HG03565 (cell line): Measurements from ENCODE around the gene OARD1.
"Not testable (repeated sequence)": the region's sequence is repeated elsewhere in the genome, so short reads cannot be mapped to it uniquely, and the experiment has no call there.

Source experiments
- ATAC-seq: cut with Tn5 transposase; IDR thresholded peaks from one replicate; pipeline ENCODE4 v1.9.1; 2021; ENCODE audit warnings: mild to moderate bottlenecking, moderate library complexity; ENCODE audit not compliant: unreplicated experiment

OARD1 gene

DNA sequence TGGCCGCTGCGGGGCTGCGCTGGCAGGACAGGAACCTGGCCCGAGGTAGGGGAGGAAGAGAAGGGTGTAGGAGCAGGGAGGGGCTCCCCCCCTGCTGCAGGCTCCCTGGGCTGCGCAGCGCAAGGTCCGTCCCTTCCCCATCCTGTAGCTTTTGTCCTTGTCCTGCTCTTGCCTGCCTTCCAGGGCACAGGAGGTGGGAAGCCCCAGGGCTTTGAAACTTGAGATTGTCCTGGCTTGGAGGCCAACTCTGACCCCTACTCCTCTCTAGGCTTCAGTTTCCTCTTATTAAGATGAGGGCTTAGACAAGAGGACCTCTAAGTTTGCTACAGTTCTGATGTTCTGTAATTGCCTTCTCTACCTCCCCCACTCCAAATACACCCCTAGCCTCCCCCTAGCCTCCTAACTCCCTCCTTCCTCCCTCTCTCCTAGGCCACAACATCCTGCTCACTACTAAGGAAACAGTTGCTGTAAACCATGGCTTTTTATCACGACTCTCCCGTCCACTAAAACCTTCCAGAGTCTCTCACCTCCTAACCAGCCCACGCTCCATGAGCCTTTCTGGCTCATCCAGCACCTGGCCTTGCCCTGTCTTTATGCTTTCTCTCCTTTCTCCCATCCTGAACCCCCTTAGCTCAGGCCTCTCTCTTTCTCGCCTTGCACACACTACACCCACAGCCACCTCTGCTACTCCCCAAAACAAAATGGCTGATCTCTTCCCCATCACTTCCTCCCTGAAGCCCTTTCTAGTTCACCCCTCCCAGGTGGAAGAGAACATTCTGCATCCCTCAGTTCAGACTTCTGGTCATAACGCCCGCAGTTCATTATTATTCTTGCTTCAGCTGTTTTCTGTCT, 43.4 kb downstream of the OARD1 start:
- peak; percentile 19 for ATAC-seq

DNA sequence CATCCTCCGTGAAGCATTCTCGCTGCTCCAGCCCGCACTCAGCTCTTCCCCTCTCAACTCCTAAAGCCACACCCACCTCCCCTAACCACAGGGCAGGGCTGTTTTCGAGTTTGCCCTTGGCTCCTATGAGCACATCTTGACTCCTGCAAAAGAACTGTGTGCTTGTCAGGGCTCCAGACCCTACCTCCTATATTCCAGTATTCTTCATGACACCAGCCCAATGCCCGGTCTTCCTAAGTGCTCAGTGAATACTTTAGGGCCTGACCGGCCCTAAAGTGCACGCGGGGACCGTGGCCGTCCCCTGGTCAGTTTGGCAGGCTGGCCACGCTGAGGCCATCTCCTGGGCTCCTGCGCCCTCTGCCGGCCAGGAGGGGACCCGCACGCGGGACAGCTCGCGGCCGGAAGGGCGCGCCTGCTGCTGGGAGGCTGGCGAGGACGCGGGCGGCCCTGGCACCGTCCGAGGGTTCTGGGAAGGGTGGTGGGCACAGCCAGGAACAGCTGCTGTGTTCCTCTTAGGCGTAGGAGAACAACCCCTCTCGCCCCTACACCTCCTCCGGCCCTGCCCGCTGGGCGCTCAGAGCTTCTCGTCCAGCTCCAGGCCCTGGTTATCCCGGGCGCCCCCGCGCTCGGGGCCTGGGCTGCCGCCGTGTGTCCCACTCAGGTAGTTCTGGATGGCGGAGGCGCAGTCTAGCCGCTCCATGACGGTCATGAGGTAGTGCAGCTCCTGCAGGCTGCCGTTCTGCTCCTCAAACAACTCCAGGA, 44.2 kb downstream of the OARD1 start:
- ATAC-seq: peak; percentile 71

GRCh38 chr6:41027241-41027640, 44.9 kb downstream of the OARD1 start:
- no peak for ATAC-seq

DNA sequence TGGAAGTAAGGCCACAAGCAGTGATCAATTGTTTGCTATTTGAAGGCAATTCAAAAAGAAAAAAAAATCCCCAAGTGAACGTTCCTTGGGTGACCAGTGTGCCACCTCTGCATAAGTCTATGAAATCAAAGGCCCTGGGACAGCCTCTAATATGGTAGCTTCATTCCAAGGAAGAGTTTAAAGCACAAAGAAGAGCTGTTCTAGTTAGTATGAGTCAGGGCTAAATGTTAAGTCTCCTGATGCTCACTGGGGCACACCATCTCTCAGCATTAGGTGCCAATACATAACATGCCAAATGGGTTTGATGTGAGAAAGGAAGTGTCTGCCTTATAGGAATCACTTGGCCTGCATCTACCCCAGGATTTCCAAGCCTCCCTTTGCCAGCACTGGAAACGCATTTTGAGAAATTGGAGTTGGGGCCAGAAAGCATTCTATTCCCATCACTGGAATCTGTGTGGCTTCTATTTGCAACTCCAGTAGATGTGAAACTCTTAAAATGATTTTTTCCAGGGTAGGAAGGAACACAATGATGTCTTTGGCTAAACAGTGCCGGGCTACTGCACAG, 46.1 kb downstream of the OARD1 start:
- no peak for ATAC-seq

GRCh38 chr6:41023114-41023513, 49.0 kb downstream of the OARD1 start:
- no peak for ATAC-seq

DNA sequence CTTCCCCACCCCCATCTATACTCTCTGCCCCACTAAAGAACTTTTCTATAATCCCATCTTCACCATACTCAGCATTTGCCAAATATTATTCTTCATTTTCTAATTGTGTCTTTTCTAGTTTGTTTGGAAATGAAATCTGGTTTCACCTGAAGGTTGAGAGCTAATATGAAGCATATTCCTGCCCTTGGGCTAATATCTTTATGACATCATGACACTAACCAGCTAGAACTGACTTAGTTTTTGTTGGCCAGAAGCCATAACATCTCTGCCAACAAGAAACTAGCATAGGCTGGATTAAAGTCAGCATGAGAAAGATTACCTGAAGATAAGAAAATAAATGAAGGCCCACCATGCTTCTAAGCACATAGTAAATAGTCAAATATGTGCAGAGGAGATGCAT, 49.9 kb downstream of the OARD1 start:
- no peak for ATAC-seq

DNA sequence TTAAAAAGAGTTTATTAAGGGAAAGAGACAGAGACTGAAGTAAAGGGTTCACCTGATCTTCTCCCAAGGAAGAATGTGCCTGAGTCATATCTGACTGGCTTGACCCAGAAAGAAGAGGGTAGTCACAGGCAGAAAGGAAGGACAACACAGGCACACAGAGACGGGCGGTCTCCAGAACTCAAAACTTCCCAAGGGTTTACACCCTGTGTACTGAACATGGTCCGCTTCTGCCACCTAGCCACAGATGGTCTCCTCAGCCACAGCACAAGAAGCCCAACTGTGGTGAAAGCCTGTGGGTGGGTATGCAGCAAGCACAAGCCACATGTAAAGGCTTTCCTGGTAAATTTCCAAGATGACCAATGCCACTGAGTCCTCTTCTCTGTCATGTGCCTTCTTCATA, 50.3 kb downstream of the OARD1 start:
- ATAC-seq: no peak

DNA sequence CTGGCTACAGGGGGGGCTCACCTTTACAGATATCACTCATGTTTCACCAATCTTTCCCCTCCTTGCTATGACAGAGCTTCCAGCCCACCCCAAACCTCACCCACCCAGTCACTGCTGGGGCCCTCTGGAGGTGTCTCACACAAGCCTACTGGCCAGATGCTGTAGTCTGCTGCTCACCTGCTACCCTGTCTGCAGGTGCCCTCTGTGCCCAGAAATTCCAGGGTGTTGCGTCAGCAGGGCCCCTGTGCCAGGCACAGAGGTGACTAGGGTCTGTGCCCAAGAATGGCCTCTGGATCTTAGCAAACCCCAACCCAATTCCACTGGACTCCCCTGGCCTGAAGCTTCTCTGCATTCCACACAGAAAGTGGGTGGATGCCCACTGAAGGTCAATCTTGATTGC, 54.5 kb downstream of the OARD1 start:
- ATAC-seq: no peak

GRCh38 chr6:41015860-41016259, 56.3 kb downstream of the OARD1 start:
- ATAC-seq: not testable (repeated sequence)

DNA sequence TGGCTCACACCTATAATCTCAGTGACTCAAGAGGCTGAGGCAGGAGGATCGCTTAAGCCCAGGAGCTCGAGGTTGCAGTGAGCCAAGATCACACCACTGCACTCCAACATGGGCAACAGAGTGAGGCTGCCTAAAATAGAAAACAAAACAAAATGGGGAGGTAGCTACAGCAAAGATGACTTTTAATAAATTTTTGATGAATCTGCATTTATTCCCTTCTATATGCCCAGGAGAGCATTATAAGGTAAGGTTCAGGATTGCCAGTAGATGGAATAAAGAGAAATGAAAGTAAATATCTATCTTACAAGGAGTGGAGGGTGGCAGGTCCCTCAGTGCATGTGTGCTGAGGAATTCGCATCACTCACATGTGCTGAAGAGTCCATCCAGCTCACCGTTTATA, 57.4 kb downstream of the OARD1 start:
- ATAC-seq: no peak
